ENCODE data around the gene AUTS2.

DNA sequence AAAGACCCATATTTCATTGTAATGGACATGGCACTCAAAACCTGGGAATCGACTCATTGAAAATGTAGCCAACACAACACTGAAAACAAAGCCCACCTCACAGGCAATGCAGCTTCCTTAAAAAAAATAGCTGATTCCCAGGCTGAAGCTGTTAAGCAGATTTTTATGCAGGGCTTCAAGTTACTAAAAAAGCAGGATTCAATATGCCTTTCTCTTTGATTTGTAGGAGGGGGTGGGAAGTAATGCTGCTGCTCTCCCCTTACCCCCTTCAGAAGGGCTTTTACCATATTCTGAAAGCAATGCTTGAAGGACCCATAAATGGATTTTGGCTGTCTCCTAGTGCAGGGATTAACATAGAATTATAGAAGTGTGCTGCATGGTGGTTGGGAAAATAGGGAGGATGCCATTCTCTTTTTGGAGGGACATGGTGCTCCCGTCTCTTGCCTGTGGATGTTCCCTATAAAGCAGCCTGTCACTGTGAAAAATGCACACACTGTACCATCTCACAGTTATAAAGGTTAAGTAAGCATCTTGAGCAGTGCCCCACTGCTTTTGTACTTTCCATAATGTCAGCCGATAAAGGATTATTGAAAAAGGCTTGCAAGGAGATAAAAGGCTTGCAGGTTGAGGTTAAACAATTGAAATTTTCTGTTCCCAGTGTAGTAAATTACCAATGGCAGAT, 262.8 kb downstream of the AUTS2 start:
- no peak for TF ChIP-seq CTCF (IDR thresholded peaks at IDR 0.05)
- TF ChIP-seq POLR2AphosphoS5 (IDR thresholded peaks at IDR 0.05; ENCODE audit: insufficient read depth in 1 of 2, low read depth in 1 of 2): no peak

Data from vagina (tissue), 2 donors.